ENCODE results near the gene TRAPPC12. TPM values are rescaled to one million over a fixed set of nuclear protein-coding genes. Genes with fewer than 3 reads are reported as not detected.

Gene TRAPPC12
- total RNA-seq, 4 donors from 2014 or later: 78.2 to 341 (median 183) TPM

DNA sequence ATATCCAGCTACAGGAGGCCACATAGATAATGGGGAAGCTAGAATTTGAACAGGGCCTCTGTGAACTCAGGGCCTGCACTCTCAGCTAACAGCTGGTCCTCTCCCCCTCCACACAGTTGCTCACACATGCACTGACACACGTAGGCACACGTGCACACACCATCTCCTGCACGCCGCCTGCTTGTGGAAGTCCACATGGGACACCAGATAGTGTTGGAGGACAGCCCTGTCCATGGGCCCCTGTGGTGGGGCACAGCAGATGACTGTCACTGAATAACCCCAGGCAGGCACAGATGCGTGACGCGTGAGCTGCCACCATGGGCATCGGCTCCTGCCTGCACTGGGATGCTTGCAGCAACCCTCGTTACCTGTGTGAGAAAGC lies 87.0 kb downstream of the TRAPPC12 start:
- H3K27me3 ChIP-seq: no peaks in the 10 kb centered on the region
- no peaks in the 10 kb centered on the region for H3K9me3 ChIP-seq
- TF ChIP-seq, protein P1, sequence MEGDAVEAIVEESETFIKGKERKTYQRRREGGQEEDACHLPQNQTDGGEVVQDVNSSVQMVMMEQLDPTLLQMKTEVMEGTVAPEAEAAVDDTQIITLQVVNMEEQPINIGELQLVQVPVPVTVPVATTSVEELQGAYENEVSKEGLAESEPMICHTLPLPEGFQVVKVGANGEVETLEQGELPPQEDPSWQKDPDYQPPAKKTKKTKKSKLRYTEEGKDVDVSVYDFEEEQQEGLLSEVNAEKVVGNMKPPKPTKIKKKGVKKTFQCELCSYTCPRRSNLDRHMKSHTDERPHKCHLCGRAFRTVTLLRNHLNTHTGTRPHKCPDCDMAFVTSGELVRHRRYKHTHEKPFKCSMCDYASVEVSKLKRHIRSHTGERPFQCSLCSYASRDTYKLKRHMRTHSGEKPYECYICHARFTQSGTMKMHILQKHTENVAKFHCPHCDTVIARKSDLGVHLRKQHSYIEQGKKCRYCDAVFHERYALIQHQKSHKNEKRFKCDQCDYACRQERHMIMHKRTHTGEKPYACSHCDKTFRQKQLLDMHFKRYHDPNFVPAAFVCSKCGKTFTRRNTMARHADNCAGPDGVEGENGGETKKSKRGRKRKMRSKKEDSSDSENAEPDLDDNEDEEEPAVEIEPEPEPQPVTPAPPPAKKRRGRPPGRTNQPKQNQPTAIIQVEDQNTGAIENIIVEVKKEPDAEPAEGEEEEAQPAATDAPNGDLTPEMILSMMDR (IDR thresholded peaks at IDR 0.05): no peak
- no peak for TF ChIP-seq POLR2AphosphoS5 (IDR thresholded peaks at IDR 0.05)
- no peak for TF ChIP-seq EP300 (IDR thresholded peaks at IDR 0.05; ENCODE audit: low read depth)
- TF ChIP-seq POLR2A (IDR thresholded peaks at IDR 0.05): no peak
- intact Hi-C loops (cut with DNase I; ENCODE audit: low total_unique reads): no loop called here
- no peak overlapping the region for H3K27ac ChIP-seq
- WGBS, 2 donors (ENCODE audit: low coverage in 1 of 2): 93 to 94% methylated on average over 3 to 9 of the region's 9 CpGs
- H3K36me3 ChIP-seq: peaks cover 0 to 6% (median 0%) of the 10 kb centered on the region in 4 donors
- H3K4me3 ChIP-seq: no peak overlapping the region
- in situ Hi-C loops (cut with MboI; ENCODE audit: low pct_ligation_motif_present in 1 of 4, low pct_unique_long_range_greater_than_20kb in 1 of 4, low sequenced_read_pairs in 3 of 4): no loop called here
- no peak for DNase-seq
- peaks cover 0 to 4% (median 2%) of the 10 kb centered on the region in 4 donors for H3K4me1 ChIP-seq

DNA sequence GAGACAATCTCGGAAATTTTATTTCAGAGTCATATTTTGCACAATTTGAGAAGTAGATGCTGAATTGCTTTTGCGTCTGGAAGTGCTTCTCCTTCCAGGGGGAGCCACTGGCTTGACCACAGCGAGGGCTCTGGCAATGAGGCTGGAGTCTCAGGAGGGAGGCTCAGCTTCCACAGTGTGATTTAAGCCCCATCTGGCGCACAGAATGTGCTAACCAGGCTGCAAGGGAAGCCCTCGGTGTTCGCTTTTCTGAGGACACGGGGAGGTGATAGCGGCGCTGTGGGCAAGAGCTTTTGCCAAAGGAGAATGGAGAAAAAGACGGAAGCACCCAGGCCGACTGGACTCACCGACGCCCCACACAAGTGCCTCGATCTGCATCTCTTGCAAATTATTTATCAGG lies 87.5 kb downstream of the TRAPPC12 start:
- H3K36me3 ChIP-seq: peaks cover 0 to 6% (median 0%) of the 10 kb centered on the region in 4 donors
- in situ Hi-C loops (cut with MboI; ENCODE audit: low pct_ligation_motif_present in 1 of 4, low pct_unique_long_range_greater_than_20kb in 1 of 4, low sequenced_read_pairs in 3 of 4) (no loop called here), intact Hi-C loops (cut with DNase I; ENCODE audit: low total_unique reads) (no loop called here)

DNA sequence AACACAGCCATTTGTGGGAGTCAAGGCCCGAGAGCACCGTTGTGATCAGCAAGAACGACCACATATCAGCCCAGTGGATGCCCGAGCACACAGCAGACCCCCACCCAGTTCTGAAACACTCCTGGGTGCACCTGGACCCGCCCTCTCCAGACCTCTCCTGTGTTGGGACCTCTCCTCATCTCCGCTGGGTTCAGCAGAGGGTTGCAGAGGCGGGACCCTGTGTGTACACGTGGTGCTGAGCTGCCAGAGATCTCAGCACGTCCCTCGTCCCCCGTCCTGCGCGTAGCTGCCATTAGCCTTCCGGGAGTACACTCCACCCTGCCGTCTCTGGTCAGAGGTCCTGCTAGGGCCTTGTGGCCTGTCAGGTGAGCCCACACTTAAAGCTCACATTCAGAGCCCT lies 88.2 kb downstream of the TRAPPC12 start:
- DNase-seq: no peak
- TF ChIP-seq, protein P1 (IDR thresholded peaks at IDR 0.05): no peak
- no peak for TF ChIP-seq POLR2AphosphoS5 (IDR thresholded peaks at IDR 0.05)
- no peak for TF ChIP-seq POLR2A (IDR thresholded peaks at IDR 0.05)
- TF ChIP-seq EP300 (IDR thresholded peaks at IDR 0.05; ENCODE audit: low read depth): no peak
- H3K27ac ChIP-seq: no peak overlapping the region
- intact Hi-C loops (cut with DNase I; ENCODE audit: low total_unique reads) (no loop called here), in situ Hi-C loops (cut with MboI; ENCODE audit: low pct_ligation_motif_present in 1 of 4, low pct_unique_long_range_greater_than_20kb in 1 of 4, low sequenced_read_pairs in 3 of 4) (no loop called here)
- no peak overlapping the region for H3K4me3 ChIP-seq
- H3K9me3 ChIP-seq: no peaks in the 10 kb centered on the region
- H3K27me3 ChIP-seq: no peaks in the 10 kb centered on the region
- WGBS, 2 donors (ENCODE audit: low coverage in 1 of 2): 95% methylated on average over 15 of the region's 15 CpGs; no CpG with 5 or more reads in 1 of the 2 donors
- peaks cover 0 to 12% (median 0%) of the 10 kb centered on the region in 4 donors for H3K36me3 ChIP-seq
- H3K4me1 ChIP-seq: no peaks in the 10 kb centered on the region

More for the DNA sequence above, 87.5 kb downstream of the TRAPPC12 start:
- TF ChIP-seq POLR2AphosphoS5 (IDR thresholded peaks at IDR 0.05): no peak
- no peak for TF ChIP-seq EP300 (IDR thresholded peaks at IDR 0.05; ENCODE audit: low read depth)
- TF ChIP-seq, protein P1 (IDR thresholded peaks at IDR 0.05): no peak
- no peak for TF ChIP-seq POLR2A (IDR thresholded peaks at IDR 0.05)
- Histone ChIP-seq H3K4me3 (no peak overlapping the region), H3K27ac (no peak overlapping the region), H3K9me3 (no peaks in the 10 kb centered on the region), H3K27me3 (no peaks in the 10 kb centered on the region), H3K4me1 (peaks cover 0 to 1% (median under 1%) of the 10 kb centered on the region in 4 donors)
- no peak for DNase-seq
- WGBS, 2 donors (ENCODE audit: low coverage in 1 of 2): 91 to 100% methylated on average over 2 to 14 of the region's 14 CpGs

DNA sequence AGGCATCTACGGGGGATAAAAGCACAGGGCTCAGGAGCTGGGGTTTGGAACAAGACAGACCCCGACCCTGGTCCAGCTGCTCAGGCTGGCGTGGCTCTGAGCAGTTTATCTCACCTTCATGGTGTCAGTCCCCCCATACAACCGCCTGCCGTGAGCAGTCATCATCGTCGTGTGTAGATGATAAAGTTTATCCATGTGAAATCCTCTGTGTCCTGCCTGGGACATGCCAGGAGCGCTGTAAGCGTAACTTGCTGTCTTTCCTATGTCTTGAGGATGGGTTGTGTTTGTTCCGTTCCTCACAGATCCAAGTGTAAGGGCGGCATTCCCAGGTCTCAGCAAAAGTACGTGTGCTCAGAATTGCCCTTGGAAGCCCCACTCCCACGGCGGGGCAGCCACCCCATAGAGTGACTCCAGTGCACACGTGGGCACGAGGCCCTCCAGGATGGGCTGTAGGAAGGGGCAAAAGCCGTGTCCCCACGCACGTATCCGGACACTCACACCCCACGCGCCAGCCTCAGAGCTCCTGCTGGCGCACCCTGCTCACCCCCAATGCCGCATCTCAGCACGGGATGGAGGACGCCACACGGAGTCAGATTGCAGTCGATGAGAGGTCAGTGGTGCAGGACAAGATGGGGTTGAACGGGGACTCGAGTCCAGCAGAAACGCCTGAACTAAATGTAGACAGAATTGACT lies 88.9 kb downstream of the TRAPPC12 start:
- Histone ChIP-seq H3K27me3 (no peaks in the 10 kb centered on the region), H3K36me3 (peaks cover 0 to 17% (median 0%) of the 10 kb centered on the region in 4 donors), H3K4me1 (no peaks in the 10 kb centered on the region), H3K9me3 (no peaks in the 10 kb centered on the region), H3K27ac (no peak overlapping the region), H3K4me3 (no peak overlapping the region)
- 90 to 92% methylated on average over 3 to 31 of the region's 31 CpGs for WGBS, 2 donors (ENCODE audit: low coverage in 1 of 2)
- in situ Hi-C loops (cut with MboI; ENCODE audit: low pct_ligation_motif_present in 1 of 4, low pct_unique_long_range_greater_than_20kb in 1 of 4, low sequenced_read_pairs in 3 of 4): no loop called here
- intact Hi-C loops (cut with DNase I; ENCODE audit: low total_unique reads): no loop called here
- TF ChIP-seq EP300 (IDR thresholded peaks at IDR 0.05; ENCODE audit: low read depth) (no peak), POLR2AphosphoS5 (IDR thresholded peaks at IDR 0.05) (no peak), POLR2A (IDR thresholded peaks at IDR 0.05) (no peak)
- TF ChIP-seq, protein P1 (IDR thresholded peaks at IDR 0.05): no peak
- DNase-seq: no peak

Data from transverse colon (tissue), 4 donors.